Cardiac septum (tissue), 1 donor: Measurements from ENCODE around the gene TRMT112. TPM values are rescaled to one million over a fixed set of nuclear protein-coding genes. Genes with fewer than 3 reads are reported as not detected.
"Not testable (repeated sequence)": the region's sequence is repeated elsewhere in the genome, so short reads cannot be mapped to it uniquely, and the experiment has no call there.

Experiments used
- DNase-seq: peaks from one replicate; pipeline ENCODE4 v3.0.0-alpha.2; 2020; ENCODE audit warnings: low spot score
- intact Hi-C: fragments of 100-400 bp; cut with DNase I; formaldehyde crosslinking; loops from one replicate; pipeline ENCODE4 v1.14.0; 2022
- total RNA-seq: library from RNA; stranded (reverse); fragmentation: NEBNext Ultra II Directional; extraction: Animal tissue kit (Norgen Biotek cat#: 25700); gene quantifications from one replicate; pipeline ENCODE4 v1.2.1, GENCODE V29; 2021
- donor health status: DM: no; HTN: no; CAD: no.

Gene TRMT112
- total RNA-seq, 1 donor from 2014 or later = 75.1 TPM

GRCh38 chr11:64315667-64316526 is 1.5 kb downstream of the TRMT112 start:
- intact Hi-C loops, DNase-seq: not testable (repeated sequence)

DNA sequence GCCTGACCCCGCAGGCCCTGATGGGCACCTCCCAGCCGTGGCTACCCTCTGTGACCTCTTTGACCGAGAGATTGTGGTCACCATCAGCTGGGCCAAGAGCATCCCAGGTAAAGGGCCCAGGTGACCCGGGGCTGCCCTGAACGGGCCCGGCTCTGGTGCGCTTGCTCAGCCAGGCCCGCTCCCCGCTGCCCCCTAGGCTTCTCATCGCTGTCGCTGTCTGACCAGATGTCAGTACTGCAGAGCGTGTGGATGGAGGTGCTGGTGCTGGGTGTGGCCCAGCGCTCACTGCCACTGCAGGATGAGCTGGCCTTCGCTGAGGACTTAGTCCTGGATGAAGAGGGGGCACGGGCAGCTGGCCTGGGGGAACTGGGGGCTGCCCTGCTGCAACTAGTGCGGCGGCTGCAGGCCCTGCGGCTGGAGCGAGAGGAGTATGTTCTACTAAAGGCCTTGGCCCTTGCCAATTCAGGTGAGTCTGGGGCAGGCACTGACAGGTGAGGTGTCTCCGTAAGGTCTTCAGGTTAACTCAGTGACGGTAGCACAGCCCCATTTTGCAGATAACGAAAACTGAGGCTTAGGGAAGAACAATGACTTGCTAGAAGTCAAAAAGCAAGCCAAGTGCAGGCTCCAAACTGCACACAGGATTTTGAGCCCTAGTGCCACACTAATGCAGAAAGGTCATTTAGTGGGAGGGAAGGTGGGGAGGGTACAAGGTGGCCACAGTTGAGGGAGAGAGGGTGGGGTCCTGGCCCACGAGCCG is 2.4 kb downstream of the TRMT112 start:
- no peak for DNase-seq
- intact Hi-C loops = no loop called here

DNA sequence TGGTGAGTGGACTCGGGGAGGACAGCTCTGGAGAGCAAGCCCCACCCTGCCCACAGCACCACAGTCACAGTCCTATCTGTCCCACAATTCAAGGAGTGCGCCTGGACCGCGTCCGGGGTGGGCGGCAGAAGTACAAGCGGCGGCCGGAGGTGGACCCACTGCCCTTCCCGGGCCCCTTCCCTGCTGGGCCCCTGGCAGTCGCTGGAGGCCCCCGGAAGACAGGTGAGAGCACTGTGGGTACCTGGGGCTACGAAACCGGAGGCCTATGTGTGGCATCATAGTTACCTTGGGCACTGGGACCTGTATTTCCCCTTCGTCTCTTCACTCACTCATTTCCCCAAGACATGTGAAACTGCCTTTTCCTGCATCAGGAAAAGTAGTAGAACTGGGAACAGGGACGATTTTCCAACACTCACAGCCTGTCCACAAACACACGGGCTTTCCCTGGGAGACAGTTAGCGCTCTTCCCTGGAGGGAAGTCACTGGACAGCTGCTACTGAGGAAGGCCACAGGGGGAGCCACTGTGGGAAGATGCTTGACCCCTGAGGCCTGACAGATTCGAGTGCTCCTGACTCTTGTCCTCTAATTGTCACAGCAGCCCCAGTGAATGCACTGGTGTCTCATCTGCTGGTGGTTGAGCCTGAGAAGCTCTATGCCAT is 3.1 kb downstream of the TRMT112 start:
- intact Hi-C loops = no loop called here

GRCh38 chr11:64313491-64314145 is 3.7 kb downstream of the TRMT112 start:
- peak; percentile 81 for DNase-seq
- intact Hi-C loops = no loop called here

More for the DNA sequence above, 3.1 kb downstream of the TRMT112 start:
- DNase-seq = no peak

DNA sequence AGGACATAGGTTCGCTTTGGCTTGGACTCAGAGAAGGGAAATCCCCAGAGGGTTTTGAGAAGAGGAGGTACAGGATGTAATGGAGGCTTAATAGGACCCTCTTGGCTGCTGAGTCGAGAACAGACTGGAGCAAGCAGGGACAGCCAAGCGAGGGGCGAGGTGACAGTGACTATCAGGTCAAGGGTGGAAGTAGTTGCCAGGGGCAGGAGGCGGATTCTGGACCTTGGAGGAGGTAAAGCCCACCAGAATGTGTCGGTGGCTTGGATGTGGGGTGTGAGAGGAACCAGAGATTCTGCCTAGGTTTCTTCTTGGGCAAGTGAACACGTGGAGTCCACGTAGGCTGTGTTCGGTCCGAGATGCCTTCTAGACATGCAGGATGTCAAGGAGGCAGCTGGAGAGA is 4.4 kb downstream of the TRMT112 start:
- intact Hi-C loops = no loop called here
- no peak for DNase-seq

GRCh38 chr11:64307795-64308194 is 9.6 kb downstream of the TRMT112 start:
- intact Hi-C loops, DNase-seq: not testable (repeated sequence)

- intact Hi-C loops = no loop called here
- no peak for DNase-seq
These were observed 10.3 kb downstream of the TRMT112 start for GRCh38 chr11:64306876-64307622.

GRCh38 chr11:64306563-64306875 is 10.8 kb downstream of the TRMT112 start:
- intact Hi-C loops = no loop called here
- DNase-seq = no peak

GRCh38 chr11:64305691-64306562 is 11.4 kb downstream of the TRMT112 start:
- DNase-seq = peak; percentile 93
- intact Hi-C loops = loop anchor here (2.0 kb wide), 1 partner anchor 21 kb away; the partner anchor contains the start of genes BAD and GPR137

- intact Hi-C loops = loop anchor here (2.0 kb wide), 1 partner anchor 20 kb away; the partner anchor contains the start of genes BAD and GPR137
- DNase-seq = peak; percentile 100
These were observed 12.2 kb downstream of the TRMT112 start, which contains the start of gene ESRRA for GRCh38 chr11:64305075-64305690. Gene ESRRA, plus strand, starts transcription at chr11:64305524. Its CDS starts 1,656 bp downstream, at chr11:64307180.

DNA sequence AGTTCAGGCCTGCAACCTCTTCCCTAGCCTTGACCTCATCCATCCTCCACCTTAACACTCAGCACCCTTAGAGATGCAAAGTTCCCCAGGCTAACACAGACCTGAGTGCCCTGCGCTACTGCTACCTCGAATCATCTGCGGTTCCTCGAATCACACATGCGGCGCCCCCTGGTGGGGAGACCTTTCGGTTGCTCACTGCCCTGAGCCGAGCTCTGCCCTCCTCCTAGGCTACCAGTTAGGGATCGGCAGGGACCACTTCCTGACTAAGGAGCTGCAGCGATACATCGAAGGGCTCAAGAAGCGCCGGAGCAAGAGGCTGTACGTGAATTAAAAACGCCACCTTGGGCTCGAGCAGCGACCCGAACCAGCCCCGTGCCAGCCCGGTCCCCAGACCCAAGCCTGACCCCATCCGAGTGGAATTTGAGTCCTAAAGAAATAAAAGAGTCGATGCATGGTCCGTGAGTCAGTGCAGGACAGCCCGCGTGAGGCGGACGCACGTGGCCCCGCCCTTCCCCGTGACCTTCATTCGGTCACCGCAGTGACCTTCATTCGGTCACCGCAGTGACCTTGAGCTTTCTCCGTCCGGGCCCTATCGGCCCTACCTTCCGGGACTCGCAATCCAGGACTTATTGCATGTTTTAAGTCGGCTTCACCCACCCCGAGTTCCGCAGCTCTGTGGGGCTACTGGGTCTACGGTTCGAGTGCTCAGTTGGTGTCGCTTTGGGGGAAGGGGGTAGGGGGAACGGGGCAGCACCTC is 12.9 kb downstream of the TRMT112 start:
- intact Hi-C loops = loop anchor here (2.0 to 5.0 kb wide), 3 partner anchors 20 to 52 kb away; partner anchors contain the start of genes BAD, GPR137 and PLCB3
- peak; percentile 96 for DNase-seq

DNA sequence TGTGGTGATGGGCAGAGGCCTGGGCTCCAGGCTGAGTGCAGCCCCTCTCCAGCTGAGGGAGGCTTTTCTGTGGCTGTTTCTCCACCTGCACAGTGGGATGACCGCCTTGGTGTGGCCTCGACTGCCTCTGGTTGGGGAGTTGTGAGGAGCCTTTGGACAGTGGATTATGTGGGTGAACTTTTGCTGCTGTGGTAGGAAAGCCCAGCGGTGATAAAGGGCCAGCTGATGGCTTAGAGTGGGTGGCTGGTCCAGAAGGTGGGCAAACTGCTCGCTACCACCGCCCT is 13.4 kb downstream of the TRMT112 start:
- intact Hi-C loops = loop anchor here (2.0 to 5.0 kb wide), 3 partner anchors 19 to 52 kb away; partner anchors contain the start of genes BAD, GPR137 and PLCB3
- no peak for DNase-seq

DNA sequence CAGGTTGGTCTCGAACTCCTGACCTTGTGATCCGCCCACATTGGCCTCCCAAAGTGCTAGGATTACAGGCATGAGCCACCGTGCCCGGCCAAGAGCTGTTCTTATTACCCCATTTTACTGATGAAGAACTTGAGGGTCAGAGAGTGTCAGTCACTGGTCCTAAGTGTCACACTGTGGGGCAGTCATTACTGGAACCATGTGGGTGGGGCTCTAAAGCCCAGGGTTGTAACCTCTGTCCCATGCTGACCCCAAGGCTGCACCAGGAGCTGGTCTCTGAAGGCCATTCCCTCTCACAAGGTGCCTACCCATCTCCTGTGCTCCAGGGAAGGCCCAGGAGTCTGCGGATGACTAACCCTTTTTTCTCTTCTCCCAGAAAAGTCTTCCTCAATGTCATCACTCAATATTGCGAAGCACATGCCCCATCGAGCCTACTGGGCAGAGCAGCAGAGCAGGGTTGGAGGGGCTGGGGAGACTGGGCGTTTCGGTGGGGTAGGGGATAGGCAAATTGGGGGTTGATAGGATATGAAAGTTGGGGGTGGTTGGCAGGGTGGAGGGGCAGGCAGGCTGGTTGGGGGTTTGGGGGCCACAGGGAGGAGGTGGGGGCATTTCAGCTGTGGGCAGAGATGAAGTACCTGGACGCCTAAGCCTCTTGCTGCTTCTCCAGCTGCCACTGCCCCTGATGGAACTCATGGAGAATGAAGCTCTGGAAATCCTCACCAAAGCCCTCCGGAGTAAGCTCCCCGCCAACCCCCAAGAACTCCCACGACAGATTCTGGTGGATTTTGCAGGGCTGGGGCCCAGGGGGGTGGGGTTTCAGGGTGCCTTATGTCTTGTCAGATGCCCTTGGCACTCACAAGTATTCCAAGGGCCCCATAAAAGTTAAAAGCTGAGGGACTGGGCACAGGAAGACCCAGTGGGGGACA is 14.0 kb downstream of the TRMT112 start:
- no peak for DNase-seq
- intact Hi-C loops = loop anchor here (2.0 to 5.0 kb wide), 3 partner anchors 19 to 51 kb away; partner anchors contain the start of genes BAD, GPR137 and PLCB3

DNA sequence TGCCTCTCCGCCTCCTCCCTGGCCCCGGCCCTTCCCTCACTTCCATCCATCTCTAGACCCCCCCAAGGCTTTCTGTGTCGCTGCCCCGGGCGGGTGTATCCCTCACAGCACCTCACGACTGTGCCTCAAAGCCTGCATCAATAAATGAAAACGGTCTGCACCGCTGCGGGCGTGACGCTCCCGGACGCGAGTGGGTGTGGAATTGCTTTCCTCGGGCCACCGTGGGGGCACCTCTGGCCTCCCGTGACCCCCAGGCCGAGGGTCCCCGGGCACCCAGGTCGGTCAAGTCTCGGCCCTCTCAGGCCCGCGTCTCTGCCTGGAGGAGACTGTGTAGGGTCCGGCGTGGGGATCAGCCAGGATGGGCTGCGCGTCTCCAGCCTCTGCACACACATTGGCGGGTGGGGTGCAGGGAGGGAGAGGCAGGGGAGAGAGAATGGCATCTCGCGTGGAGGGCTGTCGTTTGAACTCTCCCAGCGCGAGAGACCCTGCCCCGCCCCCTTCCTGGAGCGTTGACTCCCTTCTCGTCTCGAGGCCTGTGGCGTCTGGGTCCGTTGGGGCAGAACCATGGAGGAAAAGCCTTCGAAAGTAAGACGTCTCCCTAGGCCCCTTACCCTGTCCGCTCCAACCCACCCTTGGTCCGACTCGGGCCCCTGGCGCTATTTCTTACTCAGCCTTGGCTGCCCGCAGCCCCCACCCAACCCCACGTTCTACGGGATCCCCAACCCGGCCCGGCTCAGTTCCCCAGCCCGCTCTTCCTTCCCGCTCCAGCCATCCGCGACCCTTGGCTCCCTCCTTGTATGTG is 17.3 kb downstream of the TRMT112 start, which contains the start of gene CATSPERZ:
Gene CATSPERZ (plus strand): TSS at position 512 of the 802 bp plus-strand sequence. CDS start 53 bp downstream, at position 565.
- intact Hi-C loops = loop anchor here (2.0 to 5.0 kb wide), 3 partner anchors 33 to 95 kb away; partner anchors contain the start of gene PLCB3
- no peak for DNase-seq
